Measurements from ENCODE around the gene R3HCC1L.

Gene R3HCC1L

GRCh38 chr10:98134431-98135221 is at the start of gene R3HCC1L:
Gene R3HCC1L, plus strand, starts transcription at chr10:98134657. Its CDS starts 73,458 bp downstream, at chr10:98208115.
- peak; percentile 93 for DNase-seq

- DNase-seq, result no peak
These were observed 49.2 kb upstream of the R3HCC1L start for GRCh38 chr10:98085238-98085637.

- peak; percentile 53 for DNase-seq
These were observed 47.4 kb upstream of the R3HCC1L start for GRCh38 chr10:98086837-98087708.

DNA sequence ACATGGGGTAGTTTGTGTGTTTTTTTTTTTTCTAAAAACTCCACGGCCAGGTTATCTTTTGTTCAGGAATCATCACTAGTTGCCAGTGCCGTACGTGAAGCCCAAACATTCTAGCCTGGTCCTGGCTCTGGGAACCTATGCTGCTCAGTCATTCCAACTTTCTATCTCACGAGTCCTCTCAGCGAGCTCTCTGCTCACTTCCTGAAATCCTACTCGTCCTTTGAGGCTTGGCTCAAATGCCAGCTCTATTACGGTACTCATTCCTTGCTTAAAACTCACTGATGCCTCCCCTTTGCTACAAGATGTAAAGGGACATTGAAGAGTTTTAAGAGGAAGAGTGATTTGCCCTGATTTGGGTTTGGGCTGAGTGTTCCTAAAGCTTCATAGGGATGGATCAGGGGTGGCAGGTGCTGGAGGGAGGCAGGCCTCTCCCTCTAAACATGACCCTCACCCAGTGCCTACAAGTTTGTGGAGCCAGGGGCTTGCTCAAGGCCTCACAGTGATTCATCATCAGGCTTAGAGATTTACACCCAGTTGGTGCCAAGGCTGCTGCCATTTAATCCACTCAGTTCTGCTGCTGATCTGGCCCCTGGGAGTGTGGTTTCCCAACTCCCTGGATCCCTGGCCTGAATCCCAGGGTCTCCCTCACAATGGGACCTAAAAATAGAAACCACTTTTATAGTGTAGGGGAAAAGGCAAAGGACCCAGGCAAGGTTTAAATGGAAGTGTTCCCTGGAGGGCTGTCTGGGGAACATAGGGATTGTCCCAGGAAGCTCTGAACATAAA is 46.1 kb upstream of the R3HCC1L start:
- DNase-seq, result no peak

DNA sequence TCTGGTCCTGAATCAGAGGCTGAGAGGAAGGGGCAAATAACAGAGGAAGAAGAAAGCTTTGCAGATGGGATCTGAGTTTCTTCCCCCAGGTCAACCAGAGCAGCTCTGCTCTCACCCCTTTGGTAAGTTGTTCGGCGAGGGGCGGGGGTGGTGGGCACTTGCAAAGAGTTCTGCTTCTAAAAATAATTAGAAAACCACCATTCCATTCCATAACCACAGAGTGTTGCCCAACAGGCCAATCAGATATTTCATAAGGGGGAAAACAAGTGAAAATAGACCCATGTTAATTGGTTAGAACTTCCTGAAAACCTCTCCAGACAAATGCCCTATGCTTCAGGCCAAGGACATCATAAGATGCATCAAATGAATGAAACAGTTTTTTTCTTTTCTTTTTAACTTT is 43.6 kb upstream of the R3HCC1L start:
- DNase-seq, result no peak

DNA sequence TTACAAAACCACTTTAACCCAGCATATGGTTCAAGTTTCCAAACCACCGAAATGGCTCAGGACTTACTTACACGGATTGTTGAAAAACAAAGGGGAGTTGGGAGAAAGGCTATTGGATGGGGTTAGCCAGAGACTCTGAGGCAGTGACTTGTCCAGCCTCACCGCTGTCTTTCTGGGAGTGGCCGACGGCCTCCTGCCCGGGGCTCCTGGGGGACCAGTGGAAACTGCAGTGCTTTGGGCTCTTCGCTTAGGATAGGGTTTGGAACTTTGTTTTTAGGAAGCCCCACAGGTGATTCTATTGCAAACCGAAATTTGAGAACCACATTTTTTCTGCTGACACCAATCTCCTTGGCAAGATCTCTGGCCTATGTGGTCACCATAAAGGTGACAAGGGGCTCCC is 38.1 kb upstream of the R3HCC1L start:
- no peak for DNase-seq

- no peak for DNase-seq
These were observed 37.7 kb upstream of the R3HCC1L start for GRCh38 chr10:98096731-98097130.

- no peak for DNase-seq
These were observed 37.3 kb upstream of the R3HCC1L start for GRCh38 chr10:98097175-98097574.

DNA sequence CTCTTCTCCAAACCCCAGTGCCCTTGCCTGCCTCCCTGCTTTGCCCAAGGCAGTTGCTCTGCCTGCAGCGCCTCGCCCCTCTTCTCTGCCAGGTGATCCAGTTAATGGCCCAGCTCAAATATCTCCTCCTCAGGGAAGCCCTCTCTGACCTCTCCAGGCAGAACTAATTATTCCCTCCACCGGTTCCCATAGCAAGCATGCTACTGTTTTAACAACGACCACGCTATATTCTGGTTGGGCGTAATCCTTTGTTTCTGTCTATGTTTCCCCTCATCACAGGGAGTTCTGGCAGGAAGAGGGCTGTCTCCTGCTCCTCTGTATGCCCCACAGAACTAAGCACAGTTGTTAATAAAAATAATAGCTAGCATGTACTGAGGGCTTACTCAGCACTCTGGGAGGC is 36.8 kb upstream of the R3HCC1L start:
- peak; percentile 53 for DNase-seq

- DNase-seq, result no peak
These were observed 36.2 kb upstream of the R3HCC1L start for GRCh38 chr10:98098247-98098646.

GRCh38 chr10:98100476-98100875 is 34.0 kb upstream of the R3HCC1L start:
- no peak for DNase-seq

- no peak for DNase-seq
These were observed 33.1 kb upstream of the R3HCC1L start for GRCh38 chr10:98101366-98101765.

- no peak for DNase-seq
These were observed 30.3 kb upstream of the R3HCC1L start for GRCh38 chr10:98104125-98104524.

DNA sequence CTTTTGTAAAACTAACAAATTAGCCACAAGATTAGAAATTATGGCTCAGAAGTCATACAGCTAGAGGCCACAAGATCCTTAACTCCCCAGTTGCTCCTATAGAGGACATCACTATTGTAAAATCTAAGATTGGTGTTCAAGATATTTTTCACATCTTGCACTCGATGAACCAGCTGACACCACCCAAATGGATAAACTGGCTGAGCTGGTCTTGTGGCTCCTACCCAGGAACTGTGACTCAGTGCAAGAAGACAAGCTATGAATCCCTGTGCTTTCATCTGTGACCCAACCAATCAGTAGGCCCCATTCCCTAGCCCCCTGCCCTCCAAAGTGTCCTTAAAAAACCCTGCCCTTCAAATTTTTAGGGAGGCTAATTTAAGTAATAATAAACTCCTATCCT is 27.9 kb upstream of the R3HCC1L start:
- DNase-seq, result no peak

DNA sequence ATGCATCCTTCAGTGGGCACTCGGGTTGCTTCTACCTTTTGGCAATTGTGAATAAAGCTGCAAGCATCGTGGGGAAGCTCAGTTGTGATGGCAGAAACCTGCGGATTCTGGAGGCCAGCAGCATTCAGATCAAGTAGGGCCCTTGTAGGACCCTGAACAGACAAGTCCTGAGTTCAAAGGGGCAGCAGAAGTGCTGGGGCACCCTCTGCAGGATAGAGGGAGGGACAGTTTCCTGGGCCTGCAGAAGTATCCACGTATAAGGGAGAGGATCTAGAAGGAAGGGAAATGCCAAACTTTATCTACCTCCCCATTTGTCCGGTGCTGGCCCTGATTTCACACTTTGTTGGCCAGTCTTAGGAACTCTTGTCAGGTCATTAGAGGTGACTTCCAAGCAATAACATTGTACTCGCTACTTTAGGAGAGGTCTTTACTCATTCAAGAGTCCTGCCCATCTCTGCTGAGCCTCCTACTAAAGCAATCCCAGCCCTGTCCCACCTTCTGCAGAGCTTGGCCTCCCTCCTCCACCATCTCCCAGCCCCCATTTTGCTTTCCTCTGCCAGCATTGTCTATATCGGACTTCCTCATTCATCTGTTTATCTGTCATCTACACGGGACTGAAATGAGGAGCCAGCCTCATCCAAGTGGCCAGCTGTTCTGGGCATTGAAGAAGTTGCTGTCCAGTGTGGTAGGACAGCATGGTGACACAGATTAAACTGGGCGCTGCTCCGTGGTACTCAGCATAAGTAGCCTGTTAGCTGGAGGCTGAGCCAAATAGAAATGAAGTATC is 26.6 kb upstream of the R3HCC1L start:
- DNase-seq, result no peak

GRCh38 chr10:98110356-98110755 is 24.1 kb upstream of the R3HCC1L start:
- no peak for DNase-seq

DNA sequence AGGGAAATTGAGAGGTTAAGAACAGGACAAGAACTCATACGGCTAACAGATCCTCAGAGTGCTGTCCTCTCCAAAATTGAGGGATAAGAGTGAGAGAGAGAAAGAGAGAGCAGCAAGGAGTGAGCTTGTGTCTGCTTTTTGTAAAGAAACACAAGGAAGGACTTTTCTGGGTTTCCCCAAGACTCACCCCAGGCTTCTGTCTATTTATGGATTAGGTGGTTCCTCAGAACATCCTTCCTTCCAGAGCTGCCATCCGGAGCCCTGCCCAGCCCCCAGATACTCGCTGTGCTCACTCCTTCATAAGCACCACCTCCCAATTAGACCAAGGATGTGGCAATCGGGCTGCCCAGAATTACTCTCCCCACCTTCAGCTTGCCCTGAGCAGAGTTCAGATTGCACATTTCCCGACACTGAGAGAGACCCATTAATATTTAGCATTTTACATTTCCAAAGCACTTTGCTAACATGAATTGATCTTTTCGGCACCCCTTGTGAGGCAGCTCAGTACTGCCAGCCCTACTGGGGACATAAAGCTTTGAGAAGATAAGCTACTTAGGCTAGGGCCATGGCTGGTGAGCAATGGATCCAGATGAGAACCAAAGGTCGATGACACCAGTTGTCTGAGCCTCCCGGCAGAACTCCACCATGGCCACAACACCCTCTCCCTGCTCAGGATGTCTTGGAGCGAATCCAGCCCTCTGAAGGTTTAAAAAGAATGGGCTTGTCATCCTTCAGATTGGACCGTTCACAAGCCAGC is 19.2 kb upstream of the R3HCC1L start:
- DNase-seq, result no peak

DNA sequence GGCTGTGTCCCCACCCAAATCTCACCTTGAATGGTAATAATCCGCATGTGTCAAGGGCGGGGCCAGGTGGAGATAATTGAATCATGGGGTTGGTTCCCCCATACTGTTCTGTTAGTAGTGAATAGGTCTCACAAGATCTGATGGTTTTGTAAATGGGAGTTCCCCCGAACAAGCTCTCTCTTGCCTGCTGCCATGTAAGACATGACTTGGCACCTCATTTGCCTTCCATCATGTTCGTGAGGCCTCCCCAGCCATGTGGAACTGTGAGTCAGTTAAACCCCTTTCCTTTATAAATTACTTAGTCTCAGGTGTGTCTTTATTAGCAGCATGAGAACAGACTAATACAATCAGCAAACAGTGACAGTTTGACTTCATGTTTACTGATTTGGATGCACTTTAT is 14.6 kb upstream of the R3HCC1L start:
- DNase-seq, result no peak

- DNase-seq, result no peak
These were observed 8.4 kb upstream of the R3HCC1L start for GRCh38 chr10:98125940-98126631.

- no peak for DNase-seq
These were observed 5.7 kb upstream of the R3HCC1L start for GRCh38 chr10:98128802-98129201.

DNA sequence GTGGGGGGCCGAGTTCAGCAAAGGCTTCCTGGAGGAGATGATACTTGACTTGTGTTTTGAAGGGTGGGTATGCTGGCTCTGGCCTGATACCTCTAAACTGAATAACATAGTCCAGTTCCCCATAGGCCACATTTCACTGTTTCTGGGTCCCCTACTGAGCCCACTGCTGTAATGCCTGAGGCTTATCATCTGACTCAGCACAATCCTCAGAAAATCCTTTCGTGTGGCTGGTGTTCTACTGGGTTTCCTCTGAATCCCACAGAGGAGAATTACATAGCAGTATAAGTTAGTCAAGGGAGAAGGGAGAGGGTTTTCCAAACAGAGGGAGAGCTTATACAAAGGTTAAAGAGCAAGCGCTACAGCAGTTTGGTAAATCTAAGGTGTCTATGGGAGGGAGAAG is 2.8 kb upstream of the R3HCC1L start:
- DNase-seq, result no peak
